HCT116 (cell line): Measurements from ENCODE around the gene FILIP1.

Source experiments
- EZH2 ChIP-seq: fragments of 200-600 bp; sonication (generic); IDR thresholded peaks from 2 replicates; pipeline ENCODE4 v1.6.1; 2017; ENCODE audit warnings: antibody characterized with exemption, mixed run types
- EZH2phosphoT487 ChIP-seq: fragments of 200-600 bp; IDR thresholded peaks from 2 replicates; pipeline ENCODE4 v1.6.1; 2018; ENCODE audit warnings: antibody characterized with exemption, borderline replicate concordance
- JUND ChIP-seq: IDR thresholded peaks from 2 replicates; pipeline ENCODE4 v1.6.1; 2012
- POLR2A ChIP-seq: IDR thresholded peaks from 2 replicates; pipeline ENCODE4 v1.7.0; 2011; ENCODE audit warnings: borderline replicate concordance; ENCODE audit not compliant: insufficient read depth, insufficient read length; ENCODE audit errors: extremely low read depth
- POLR2AphosphoS5 ChIP-seq: IDR thresholded peaks from 2 replicates; pipeline ENCODE4 v1.6.1; 2011; ENCODE audit warnings: mild to moderate bottlenecking, low read depth, low read length, moderate library complexity
- TF ChIP-seq, protein P1 (sequence below), 3 experiments: fragments of 200-600 bp in 1 of 3; sonication (generic) in 1 of 3; IDR thresholded peaks in 2 of 3; conservative IDR thresholded peaks in 1 of 3; 2 replicates each; pipeline ENCODE4 v1.5.1; 2012 to 2017; ENCODE audit warnings: low read depth in 2 of 3, low read length in 2 of 3, antibody characterized with exemption in 1 of 3, borderline replicate concordance in 1 of 3, control low read depth in 1 of 3, mild to moderate bottlenecking in 1 of 3, mixed read lengths in 1 of 3, mixed run types in 1 of 3, moderate library complexity in 1 of 3; ENCODE audit not compliant: insufficient read depth in 1 of 3

DNA sequence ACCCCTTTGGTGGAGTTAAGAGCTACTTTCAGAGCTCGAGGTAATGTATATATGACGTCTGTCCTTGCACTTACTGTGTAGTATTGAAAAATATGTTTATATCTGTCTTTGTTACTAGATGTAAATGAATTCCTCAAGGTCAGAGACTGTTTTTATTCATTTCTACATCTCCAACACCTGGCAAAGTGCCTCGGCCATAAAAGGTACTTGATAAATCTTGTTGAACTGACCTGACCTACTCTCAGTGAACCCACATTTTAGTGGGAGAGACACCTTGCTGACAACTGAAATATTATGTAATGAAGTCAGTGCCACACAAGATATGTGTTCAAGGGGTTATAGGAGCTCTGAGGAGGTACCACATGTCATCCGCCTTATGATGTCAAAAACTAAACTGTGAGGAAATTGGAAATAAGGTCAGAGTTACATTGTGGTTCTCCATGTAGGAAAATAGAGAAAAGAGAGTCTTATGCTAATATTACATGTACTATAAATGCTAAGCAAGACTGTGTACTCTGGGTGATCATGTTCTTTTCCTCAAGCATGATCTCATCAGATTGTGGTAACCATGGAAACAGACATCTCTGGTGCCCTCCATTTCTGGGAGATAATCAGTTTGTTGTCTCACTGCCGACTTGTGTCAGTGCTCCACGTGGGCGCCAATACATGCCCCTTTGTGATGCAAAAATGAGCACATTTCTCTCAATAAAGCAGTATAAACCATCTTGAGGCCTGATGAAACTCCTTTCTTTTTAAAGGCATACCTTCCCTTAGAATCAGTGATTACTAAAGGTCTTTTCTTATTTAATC is 203.3 kb downstream of the FILIP1 start:
- TF ChIP-seq, protein P1, sequence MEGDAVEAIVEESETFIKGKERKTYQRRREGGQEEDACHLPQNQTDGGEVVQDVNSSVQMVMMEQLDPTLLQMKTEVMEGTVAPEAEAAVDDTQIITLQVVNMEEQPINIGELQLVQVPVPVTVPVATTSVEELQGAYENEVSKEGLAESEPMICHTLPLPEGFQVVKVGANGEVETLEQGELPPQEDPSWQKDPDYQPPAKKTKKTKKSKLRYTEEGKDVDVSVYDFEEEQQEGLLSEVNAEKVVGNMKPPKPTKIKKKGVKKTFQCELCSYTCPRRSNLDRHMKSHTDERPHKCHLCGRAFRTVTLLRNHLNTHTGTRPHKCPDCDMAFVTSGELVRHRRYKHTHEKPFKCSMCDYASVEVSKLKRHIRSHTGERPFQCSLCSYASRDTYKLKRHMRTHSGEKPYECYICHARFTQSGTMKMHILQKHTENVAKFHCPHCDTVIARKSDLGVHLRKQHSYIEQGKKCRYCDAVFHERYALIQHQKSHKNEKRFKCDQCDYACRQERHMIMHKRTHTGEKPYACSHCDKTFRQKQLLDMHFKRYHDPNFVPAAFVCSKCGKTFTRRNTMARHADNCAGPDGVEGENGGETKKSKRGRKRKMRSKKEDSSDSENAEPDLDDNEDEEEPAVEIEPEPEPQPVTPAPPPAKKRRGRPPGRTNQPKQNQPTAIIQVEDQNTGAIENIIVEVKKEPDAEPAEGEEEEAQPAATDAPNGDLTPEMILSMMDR (IDR thresholded peaks at IDR 0.05 in 2 of 3, conservative IDR thresholded peaks at IDR 0.05 in 1 of 3; ENCODE audit: borderline replicate concordance in 1 of 3, insufficient read depth in 1 of 3, low read depth in 2 of 3, low read length in 2 of 3), result no peak
- TF ChIP-seq EZH2 (no peak), POLR2A (no peak), EZH2phosphoT487 (no peak), POLR2AphosphoS5 (no peak), JUND (no peak)
